ENCODE measurements around the gene CEP57L1. TPM values are rescaled to one million over a fixed set of nuclear protein-coding genes. Genes with fewer than 3 reads are reported as not detected.

The CEP57L1 gene
- total RNA-seq, 1 experiment from 2014 or later: 20.7 TPM

- TF ChIP-seq ZNF274 (IDR thresholded peaks at IDR 0.05; ENCODE audit: low read depth, low read length): no peak
- no peak for TF ChIP-seq FOSL1 (IDR thresholded peaks at IDR 0.05; ENCODE audit: low read depth)
- no peak for TF ChIP-seq ATF3 (IDR thresholded peaks at IDR 0.05)
- no peak for TF ChIP-seq JUND (IDR thresholded peaks at IDR 0.05)
- no peak for TF ChIP-seq ZFX (IDR thresholded peaks at IDR 0.05)
- no peak for TF ChIP-seq MAX (IDR thresholded peaks at IDR 0.05)
- TF ChIP-seq REST (IDR thresholded peaks at IDR 0.05; ENCODE audit: low read depth): no peak
- TF ChIP-seq CBX3 (IDR thresholded peaks at IDR 0.05; ENCODE audit: low read depth): no peak
- TF ChIP-seq TCF7L2 (IDR thresholded peaks at IDR 0.05; ENCODE audit: borderline replicate concordance, extremely low read depth, insufficient read depth, insufficient read length): no peak
- TF ChIP-seq EZH2 (IDR thresholded peaks at IDR 0.05): no peak
- no peak for TF ChIP-seq SP1 (IDR thresholded peaks at IDR 0.05; ENCODE audit: low read depth)
- no peak for TF ChIP-seq CEBPB (IDR thresholded peaks at IDR 0.05; ENCODE audit: low read depth)
- H3K4me2 ChIP-seq (ENCODE audit: low read length): peak overlapping the region; percentile 85
- CTCF ChIA-PET: interaction anchor here (0.9 to 1.6 kb wide), 3 partner anchors 20 to 301 kb away, joined by 3 to 7 read pairs (median 3); no protein-coding TSS in a partner anchor
- H3K9me3 ChIP-seq (ENCODE audit: control insufficient read depth in 1 of 2, insufficient read depth in 1 of 2, low read depth in 1 of 2, low read length in 2 of 2): no peaks in the 10 kb centered on the region
- no peaks in the 10 kb centered on the region for H4K20me1 ChIP-seq (ENCODE audit: insufficient read depth)
- DNase-seq (ENCODE audit: low read depth, low spot score): no peak
- no peak overlapping the region for H2AFZ ChIP-seq (ENCODE audit: low read depth, low read length, poor library complexity, severe bottlenecking)
- RAD21 ChIA-PET (ENCODE audit: low non-redundant PET in 1 of 2, low total read pairs in 2 of 2, uncharacterized antibody in 2 of 2, unreplicated experiment in 2 of 2): no interaction called here
- H3K79me2 ChIP-seq (ENCODE audit: insufficient read depth, low read length): peaks cover 27% of the 10 kb centered on the region
- ATAC-seq: no peak
- intact Hi-C loops (cut with micrococcal nuclease): loop anchor here (2.0 kb wide), 1 partner anchor 289 kb away; the partner anchor contains the start of gene CD164
- H3K4me3 ChIP-seq (replicated peaks in 1 of 2; ENCODE audit: low read depth in 1 of 2, low read length in 2 of 2): peak overlapping the region; percentile 73 to 87
- TSS peak; percentile 44 for BruUV-seq (replicated peaks)
- H3K9me2 ChIP-seq (ENCODE audit: insufficient read depth): no peaks in the 10 kb centered on the region
- no peaks in the 10 kb centered on the region for H3K27me3 ChIP-seq (ENCODE audit: insufficient read depth, low read length)
- no peak overlapping the region; the same call in 1 of the 2 replicates for H3K27ac ChIP-seq (ENCODE audit: low read depth, low read length)
- POLR2A ChIA-PET: interaction anchor here (1.2 to 1.6 kb wide), 2 partner anchors 10 to 289 kb away, joined by 5 to 6 read pairs; partner anchors contain the start of gene CD164
- H3K9ac ChIP-seq (ENCODE audit: low read length): peak overlapping the region; percentile 87
- peaks cover 2 to 19% of the 10 kb centered on the region in 2 experiments; a peak in 3 of 4 replicates for H3K4me1 ChIP-seq (ENCODE audit: control insufficient read depth in 1 of 2, insufficient read depth in 2 of 2, low read length in 2 of 2)
- no peaks in the 10 kb centered on the region for H3K36me3 ChIP-seq (ENCODE audit: control insufficient read depth in 1 of 2, insufficient read depth in 2 of 2, low read length in 2 of 2)
Observed at GRCh38 chr6:109093732-109094415, 1.4 kb upstream of the CEP57L1 start.

All from HCT116 (cell line).